ENCODE data around the gene GPR160.

- no peak for TF ChIP-seq CTCF (IDR thresholded peaks at IDR 0.05; ENCODE audit: poor library complexity)
- TF ChIP-seq EZH2 (IDR thresholded peaks at IDR 0.05; ENCODE audit: borderline replicate concordance): no peak
- no peak for TF ChIP-seq EZH2phosphoT487 (IDR thresholded peaks at IDR 0.05; ENCODE audit: low read depth, severe bottlenecking, unreplicated experiment)
Measured at GRCh38 chr3:170080605-170081004, 42.8 kb downstream of the GPR160 start.
